Kidney capillary endothelial cell (primary cell): ENCODE measurements around the gene NAIP.
"Not testable (repeated sequence)": the region's sequence is repeated elsewhere in the genome, so short reads cannot be mapped to it uniquely, and the experiment has no call there.

ENCODE experiments used
- DNase-seq: peaks from one replicate; pipeline ENCODE4 v3.0.0-alpha.2; 2018; ENCODE audit warnings: low spot score

NAIP gene

DNA sequence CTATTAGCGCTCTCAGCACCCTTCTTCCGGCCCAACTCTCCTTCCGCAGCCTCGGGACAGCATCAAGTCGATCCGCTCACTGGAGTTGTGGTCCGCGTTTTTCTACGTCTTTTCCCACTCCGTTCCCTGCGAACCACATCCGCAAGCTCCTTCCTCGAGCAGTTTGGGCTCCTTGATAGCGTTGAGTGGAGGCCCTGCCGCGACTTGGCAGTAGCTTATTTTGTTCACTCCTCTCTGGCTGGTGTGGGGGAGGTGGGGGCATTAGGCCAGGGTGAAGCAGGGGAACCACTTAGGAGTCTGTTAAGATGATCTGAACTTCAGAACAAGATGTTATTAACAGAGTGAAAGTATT lies 100.0 kb downstream of the NAIP start:
- DNase-seq = not testable (repeated sequence)
